Epithelial cell of proximal tubule (primary cell): ENCODE data around the gene BRAF. TPM values are rescaled to one million over a fixed set of nuclear protein-coding genes. Genes with fewer than 3 reads are reported as not detected.
"Not testable (repeated sequence)": the region's sequence is repeated elsewhere in the genome, so short reads cannot be mapped to it uniquely, and the experiment has no call there.

Experiments used
- DNase-seq: peaks from one replicate; pipeline ENCODE4 v3.0.0-alpha.2; 2011; ENCODE audit warnings: low read depth
- H3K4me3 ChIP-seq: 2 replicates; pipeline ENCODE4 v1.5.1; 2011; ENCODE audit warnings: low read depth, mild to moderate bottlenecking, low read length
- CTCF ChIP-seq: conservative IDR thresholded peaks from 2 replicates; pipeline ENCODE4 v1.5.1; 2012; ENCODE audit warnings: low read depth, mild to moderate bottlenecking, low read length
- total RNA-seq: library from RNA; depleted of rRNA; stranded (reverse); fragments of >200 nt; gene quantifications from 2 replicates; pipeline ENCODE4 v1.2.3, GENCODE V29; 2015

BRAF gene
- total RNA-seq, 1 donor from 2014 or later, result 7.3 TPM

DNA sequence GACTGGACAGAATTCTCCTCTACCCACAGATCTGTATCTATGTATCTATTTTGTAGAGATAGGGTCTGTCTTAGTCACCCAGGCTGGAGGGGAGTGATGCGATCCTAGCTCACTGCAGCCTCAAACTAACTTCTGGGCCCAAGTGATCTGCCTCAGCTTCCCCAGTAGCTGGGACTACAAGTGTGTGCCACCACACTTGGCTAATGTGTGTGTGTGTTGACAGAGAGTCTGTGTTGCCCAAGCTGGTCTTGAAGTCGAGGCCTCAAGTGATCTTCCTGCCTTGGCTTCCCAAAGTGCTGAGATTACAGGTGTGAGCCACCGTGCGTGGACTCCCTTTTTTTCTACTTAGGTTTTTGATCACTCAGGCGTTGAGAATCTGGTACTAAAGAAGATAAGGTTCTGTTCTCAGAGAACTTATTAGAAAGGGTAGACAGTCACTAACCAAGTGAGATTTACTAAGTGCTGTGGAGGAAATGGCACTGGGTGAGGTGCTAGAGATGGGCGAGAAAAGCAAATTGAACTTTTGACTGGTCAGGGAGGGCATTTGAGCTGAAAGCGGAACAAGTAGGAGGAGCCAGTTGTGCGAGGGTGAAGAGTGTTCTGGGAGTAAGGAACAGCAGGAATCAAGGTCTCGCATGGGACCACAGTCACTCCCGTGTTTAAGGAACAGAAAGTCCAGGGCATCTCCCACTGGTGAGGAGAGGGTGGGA lies 210.2 kb downstream of the BRAF start:
- H3K4me3 ChIP-seq, result no peak overlapping the region
- TF ChIP-seq CTCF, result no peak

DNA sequence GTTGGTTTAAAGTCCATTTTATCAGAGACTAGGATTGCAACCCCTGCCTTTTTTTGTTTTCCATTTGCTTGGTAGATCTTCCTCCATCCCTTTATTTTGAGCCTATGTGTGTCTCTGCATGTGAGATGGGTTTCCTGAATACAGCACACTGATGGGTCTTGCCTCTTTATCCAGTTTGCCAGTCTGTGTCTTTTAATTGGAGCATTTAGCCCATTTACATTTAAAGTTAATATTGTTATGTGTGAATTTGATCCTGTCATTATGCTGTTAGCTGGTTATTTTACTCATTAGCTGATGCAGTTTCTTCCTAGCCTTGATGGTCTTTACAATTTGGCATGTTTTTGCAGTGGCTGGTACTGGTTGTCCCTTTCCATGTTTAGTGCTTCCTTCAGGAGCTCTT lies 212.3 kb downstream of the BRAF start:
- not testable (repeated sequence) for DNase-seq, H3K4me3 ChIP-seq

More for the DNA sequence above, 210.2 kb downstream of the BRAF start:
- DNase-seq, result no peak

GRCh38 chr7:140708764-140709163 lies 216.0 kb downstream of the BRAF start:
- H3K4me3 ChIP-seq, DNase-seq: not testable (repeated sequence)

DNA sequence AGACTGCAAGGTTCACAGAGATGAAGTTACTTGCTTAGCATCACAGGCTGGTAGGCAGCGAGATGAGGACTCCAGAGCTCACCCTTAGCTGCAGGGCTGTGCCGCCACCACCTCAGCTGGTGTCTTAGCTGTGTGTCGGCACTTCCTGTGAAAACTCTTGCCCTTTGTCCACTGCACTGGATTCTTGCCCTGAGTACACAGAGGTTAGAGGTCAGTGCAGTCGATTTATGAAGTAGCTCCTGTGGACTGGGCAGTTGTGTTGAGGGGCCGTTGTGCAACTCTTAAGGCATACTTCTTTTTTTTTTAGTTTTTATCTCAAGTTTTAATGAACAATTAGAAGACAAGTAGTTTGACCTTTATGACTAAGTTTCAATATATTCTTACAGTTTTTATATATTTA lies 217.6 kb downstream of the BRAF start:
- no peak for DNase-seq
- no peak overlapping the region for H3K4me3 ChIP-seq
- TF ChIP-seq CTCF, result no peak

GRCh38 chr7:140704205-140704604 lies 220.5 kb downstream of the BRAF start:
- no peak for DNase-seq
- no peak for TF ChIP-seq CTCF
- H3K4me3 ChIP-seq, result no peak overlapping the region

DNA sequence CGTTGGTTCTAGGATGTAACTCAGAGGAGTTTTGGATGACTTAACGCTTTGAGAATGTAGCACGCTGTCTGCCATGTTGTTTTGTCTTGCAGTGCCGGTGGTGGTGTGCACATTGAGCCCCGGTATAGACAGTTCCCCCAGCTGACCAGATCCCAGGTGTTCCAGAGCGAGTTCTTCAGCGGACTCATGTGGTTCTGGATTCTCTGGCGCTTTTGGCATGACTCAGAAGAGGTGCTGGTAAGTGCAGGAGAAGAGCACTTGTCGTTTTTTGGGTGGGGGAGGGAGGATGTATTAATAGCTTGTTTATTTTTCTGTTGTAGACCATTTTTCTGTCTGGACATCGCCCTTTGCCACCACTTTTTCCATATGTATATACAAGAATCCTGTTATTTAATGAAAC lies 222.0 kb downstream of the BRAF start:
- H3K4me3 ChIP-seq, result no peak overlapping the region
- TF ChIP-seq CTCF, result no peak
- no peak for DNase-seq

- DNase-seq, result no peak
- TF ChIP-seq CTCF, result no peak
- peak overlapping the region; percentile 91 for H3K4me3 ChIP-seq
Observed at GRCh38 chr7:140698477-140698876, 226.3 kb downstream of the BRAF start.

DNA sequence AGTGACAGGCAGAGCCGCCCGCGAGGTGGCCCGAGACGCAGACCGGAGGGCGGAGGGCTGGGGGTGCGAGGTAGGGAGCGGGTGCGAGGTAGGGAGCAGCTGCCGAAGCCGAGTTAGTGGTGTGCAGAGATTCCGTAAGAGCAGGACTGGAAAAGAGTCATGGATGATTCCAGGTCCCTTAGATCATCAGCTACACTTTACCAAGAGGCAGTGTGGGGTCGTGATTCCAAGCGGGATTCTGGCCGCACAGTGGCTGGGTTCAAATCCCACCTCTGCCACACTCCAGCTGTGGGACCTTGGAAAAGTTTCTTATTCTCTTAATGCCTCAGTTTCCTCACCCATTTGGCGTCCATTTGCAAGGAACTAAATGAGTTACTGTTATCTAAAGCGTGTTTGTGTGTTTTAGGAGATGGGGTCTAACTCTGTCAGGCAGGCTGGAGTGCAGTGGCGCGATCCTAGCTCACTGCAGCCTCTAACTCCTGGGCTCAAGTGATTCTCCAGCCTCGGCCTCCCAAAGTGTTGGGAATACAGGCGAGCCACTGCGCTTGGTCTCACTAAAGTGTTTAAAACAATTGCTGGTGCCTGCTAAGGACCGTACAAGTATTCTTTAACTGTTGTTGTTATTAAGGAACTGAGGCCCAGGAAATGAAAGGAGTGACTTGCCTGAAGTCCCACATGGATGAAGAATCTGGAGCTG lies 227.1 kb downstream of the BRAF start:
- no peak for DNase-seq
- TF ChIP-seq CTCF, result no peak
- peak overlapping the region; percentile 91 for H3K4me3 ChIP-seq
